Hepatocyte (in vitro differentiated cells): ENCODE data around the gene SLC1A3. TPM values are rescaled to one million over a fixed set of nuclear protein-coding genes. Genes with fewer than 3 reads are reported as not detected.
A peak's percentile ranks its signal among the peaks of the same experiment; 100 is the strongest.
"Not testable (repeated sequence)": the region's sequence is repeated elsewhere in the genome, so short reads cannot be mapped to it uniquely, and the experiment has no call there.

Experiments
- DNase-seq: peaks from one replicate; pipeline ENCODE4 v3.0.0-alpha.2; 2016; ENCODE audit warnings: low spot score
- H2AFZ ChIP-seq: fragments of 200-600 bp; sonication (generic); 2 replicates; pipeline ENCODE4 v1.6.0; 2016; ENCODE audit warnings: antibody characterized with exemption, mild to moderate bottlenecking
- H3K27ac ChIP-seq: fragments of 200-600 bp; sonication (generic); 2 replicates; pipeline ENCODE4 v1.5.1; 2016; ENCODE audit warnings: mild to moderate bottlenecking
- H3K27me3 ChIP-seq: fragments of 200-600 bp; sonication (generic); 2 replicates; pipeline ENCODE4 v1.6.1; 2016
- H3K36me3 ChIP-seq: fragments of 200-600 bp; sonication (generic); replicated peaks from 2 replicates; pipeline ENCODE4 v1.5.1; 2016; ENCODE audit warnings: low read depth; ENCODE audit not compliant: insufficient read depth
- H3K4me1 ChIP-seq: fragments of 200-600 bp; sonication (generic); 2 replicates; pipeline ENCODE4 v1.5.1; 2016; ENCODE audit warnings: mild to moderate bottlenecking, moderate library complexity; ENCODE audit not compliant: insufficient read depth
- H3K4me2 ChIP-seq: fragments of 200-600 bp; sonication (generic); 2 replicates; pipeline ENCODE4 v1.6.0; 2016
- H3K4me3 ChIP-seq: fragments of 200-600 bp; sonication (generic); 2 replicates; pipeline ENCODE4 v1.5.1; 2016; ENCODE audit warnings: mild to moderate bottlenecking
- H3K79me2 ChIP-seq: fragments of 200-600 bp; sonication (generic); 2 replicates; pipeline ENCODE4 v1.6.0; 2017; ENCODE audit warnings: mild to moderate bottlenecking
- H3K9me2 ChIP-seq: fragments of 200-600 bp; sonication (generic); replicated peaks from 2 replicates; pipeline ENCODE4 v1.6.0; 2017; ENCODE audit warnings: mild to moderate bottlenecking; ENCODE audit not compliant: insufficient read depth
- H3K9me3 ChIP-seq: fragments of 200-600 bp; sonication (generic); 2 replicates; pipeline ENCODE4 v1.5.1; 2016; ENCODE audit warnings: low read depth, mild to moderate bottlenecking
- H4K20me1 ChIP-seq: fragments of 200-600 bp; sonication (generic); 2 replicates; pipeline ENCODE4 v1.6.0; 2016; ENCODE audit warnings: mild to moderate bottlenecking; ENCODE audit not compliant: insufficient read depth, poor library complexity, severe bottlenecking
- EZH2 ChIP-seq: fragments of 200-600 bp; sonication (generic); IDR thresholded peaks from 2 replicates; pipeline ENCODE4 v1.6.1; 2016; ENCODE audit warnings: antibody characterized with exemption, mild to moderate bottlenecking, borderline replicate concordance
- EZH2phosphoT487 ChIP-seq: fragments of 200-600 bp; sonication (generic); IDR thresholded peaks from one replicate; pipeline ENCODE4 v1.6.1; 2018; ENCODE audit warnings: antibody characterized with exemption, mild to moderate bottlenecking, low read depth, moderate library complexity; ENCODE audit not compliant: unreplicated experiment, severe bottlenecking
- WGBS: methylation state at CpG from one replicate; pipeline ENCODE4 v1.1.6; 2016; ENCODE audit warnings: low lambda C conversion rate; ENCODE audit errors: missing lambda C conversion rate; 5-methylcytosine and 5-hydroxymethylcytosine counted together
- polyA plus RNA-seq: library from polyadenylated mRNA; unstranded; fragments of >200 nt; fragmentation: Nextera tagmentation; extraction: Ambion mirVana; gene quantifications from 2 replicates; pipeline ENCODE4 v1.2.1, GENCODE V29; 2016
- total RNA-seq: library from RNA; depleted of rRNA; stranded (reverse); fragments of >200 nt; gene quantifications from 2 replicates; pipeline ENCODE4 v1.2.3, GENCODE V29; 2014
- TF ChIP-seq, protein P1 (sequence below): fragments of 200-600 bp; sonication (generic); IDR thresholded peaks from 2 replicates; pipeline ENCODE4 v1.5.1; 2016; ENCODE audit warnings: antibody characterized with exemption, mild to moderate bottlenecking; ENCODE audit not compliant: poor library complexity

Gene SLC1A3
- total and polyA plus RNA-seq, 2 experiments from 2014 or later = 32.3 to 42.3 TPM

DNA sequence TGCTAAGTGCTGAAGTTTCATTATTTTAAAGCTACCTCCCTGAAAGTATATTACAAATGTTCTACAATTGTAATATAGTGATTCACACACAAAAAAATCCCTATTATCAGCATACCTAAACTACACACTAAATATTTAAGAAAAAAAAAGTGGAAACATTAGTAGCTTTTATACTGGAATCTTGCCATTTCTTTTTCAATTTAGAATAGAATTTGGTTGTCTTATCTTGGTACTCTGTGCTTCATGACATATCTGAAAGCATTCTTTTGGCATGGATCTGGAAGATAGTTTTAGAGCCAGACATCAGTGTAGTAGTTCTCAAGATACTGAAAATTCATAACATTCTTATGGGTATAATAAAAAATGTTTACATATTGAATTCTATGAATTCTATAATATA lies 35.0 kb downstream of the SLC1A3 start:
- Histone ChIP-seq H3K4me1 (peaks cover 30% of the 10 kb centered on the region), H3K9me2 (no peaks in the 10 kb centered on the region), H3K4me2 (no peak overlapping the region), H4K20me1 (no peaks in the 10 kb centered on the region), H3K4me3 (no peak overlapping the region), H3K27ac (no peak overlapping the region), H2AFZ (no peak overlapping the region), H3K27me3 (no peaks in the 10 kb centered on the region), H3K36me3 (no peaks in the 10 kb centered on the region), H3K79me2 (no peaks in the 10 kb centered on the region), H3K9me3 (no peaks in the 10 kb centered on the region)
- DNase-seq = no peak
- TF ChIP-seq EZH2 = no peak
- TF ChIP-seq, protein P1, sequence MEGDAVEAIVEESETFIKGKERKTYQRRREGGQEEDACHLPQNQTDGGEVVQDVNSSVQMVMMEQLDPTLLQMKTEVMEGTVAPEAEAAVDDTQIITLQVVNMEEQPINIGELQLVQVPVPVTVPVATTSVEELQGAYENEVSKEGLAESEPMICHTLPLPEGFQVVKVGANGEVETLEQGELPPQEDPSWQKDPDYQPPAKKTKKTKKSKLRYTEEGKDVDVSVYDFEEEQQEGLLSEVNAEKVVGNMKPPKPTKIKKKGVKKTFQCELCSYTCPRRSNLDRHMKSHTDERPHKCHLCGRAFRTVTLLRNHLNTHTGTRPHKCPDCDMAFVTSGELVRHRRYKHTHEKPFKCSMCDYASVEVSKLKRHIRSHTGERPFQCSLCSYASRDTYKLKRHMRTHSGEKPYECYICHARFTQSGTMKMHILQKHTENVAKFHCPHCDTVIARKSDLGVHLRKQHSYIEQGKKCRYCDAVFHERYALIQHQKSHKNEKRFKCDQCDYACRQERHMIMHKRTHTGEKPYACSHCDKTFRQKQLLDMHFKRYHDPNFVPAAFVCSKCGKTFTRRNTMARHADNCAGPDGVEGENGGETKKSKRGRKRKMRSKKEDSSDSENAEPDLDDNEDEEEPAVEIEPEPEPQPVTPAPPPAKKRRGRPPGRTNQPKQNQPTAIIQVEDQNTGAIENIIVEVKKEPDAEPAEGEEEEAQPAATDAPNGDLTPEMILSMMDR = no peak
- TF ChIP-seq EZH2phosphoT487 = no peak

DNA sequence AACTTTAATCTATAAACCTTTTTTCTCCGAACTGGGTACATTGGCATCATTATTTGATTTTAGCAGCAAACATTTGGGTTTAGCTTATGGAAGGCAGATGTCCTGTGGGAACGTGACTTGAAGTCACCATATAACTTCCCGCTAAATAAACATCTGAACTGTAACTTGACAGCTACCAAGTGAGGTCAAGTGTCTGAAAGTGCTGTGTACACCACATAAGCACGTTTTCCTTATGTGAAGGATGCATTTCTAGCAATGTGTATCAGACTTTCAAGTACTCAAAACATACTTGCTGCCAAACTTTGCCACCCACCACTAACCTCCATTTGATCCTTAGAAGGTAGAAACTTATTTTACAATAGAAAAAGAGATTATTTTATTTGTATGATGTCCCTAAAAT lies 35.7 kb downstream of the SLC1A3 start:
- Histone ChIP-seq H3K27me3 (no peaks in the 10 kb centered on the region), H3K4me1 (peaks cover 34% of the 10 kb centered on the region), H3K4me2 (no peak overlapping the region), H3K27ac (no peak overlapping the region), H3K79me2 (no peaks in the 10 kb centered on the region), H4K20me1 (no peaks in the 10 kb centered on the region), H2AFZ (no peak overlapping the region), H3K36me3 (no peaks in the 10 kb centered on the region), H3K9me3 (no peaks in the 10 kb centered on the region), H3K9me2 (no peaks in the 10 kb centered on the region), H3K4me3 (no peak overlapping the region)
- TF ChIP-seq EZH2phosphoT487 = no peak
- DNase-seq = no peak
- WGBS = 45% methylated on average over 4 of the region's 4 CpGs

DNA sequence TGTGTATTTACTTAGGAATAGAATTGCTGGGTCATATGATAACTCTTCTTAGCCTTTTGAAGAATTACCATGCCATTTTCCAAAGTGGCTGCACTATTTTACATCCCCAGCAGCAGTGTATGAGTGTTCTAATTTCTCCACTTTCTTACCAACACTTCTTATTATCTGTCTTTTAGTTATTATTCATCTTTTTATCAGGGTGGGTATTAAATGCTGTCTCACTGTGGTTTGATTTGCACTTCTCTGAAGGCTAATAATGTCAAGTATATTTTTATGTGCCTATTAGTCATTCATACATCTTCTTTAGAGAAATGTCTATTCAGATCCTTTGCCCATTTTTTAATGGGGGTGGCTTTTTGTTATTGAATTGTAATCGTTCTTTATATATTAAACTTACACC lies 36.8 kb downstream of the SLC1A3 start:
- H3K36me3 ChIP-seq = no peaks in the 10 kb centered on the region
- H3K4me3 ChIP-seq = no peak overlapping the region
- no peak overlapping the region for H3K4me2 ChIP-seq
- H3K4me1 ChIP-seq = peaks cover 34% of the 10 kb centered on the region
- no peaks in the 10 kb centered on the region for H4K20me1 ChIP-seq
- no peak for TF ChIP-seq EZH2phosphoT487
- TF ChIP-seq, protein P1 = no peak
- TF ChIP-seq EZH2 = no peak
- no peak for DNase-seq
- no peaks in the 10 kb centered on the region for H3K9me3 ChIP-seq
- WGBS = 80% methylated on average over 1 of the region's 1 CpG
- H3K27me3 ChIP-seq = no peaks in the 10 kb centered on the region
- no peaks in the 10 kb centered on the region for H3K79me2 ChIP-seq
- H3K27ac ChIP-seq = no peak overlapping the region
- H2AFZ ChIP-seq = no peak overlapping the region
- no peaks in the 10 kb centered on the region for H3K9me2 ChIP-seq

DNA sequence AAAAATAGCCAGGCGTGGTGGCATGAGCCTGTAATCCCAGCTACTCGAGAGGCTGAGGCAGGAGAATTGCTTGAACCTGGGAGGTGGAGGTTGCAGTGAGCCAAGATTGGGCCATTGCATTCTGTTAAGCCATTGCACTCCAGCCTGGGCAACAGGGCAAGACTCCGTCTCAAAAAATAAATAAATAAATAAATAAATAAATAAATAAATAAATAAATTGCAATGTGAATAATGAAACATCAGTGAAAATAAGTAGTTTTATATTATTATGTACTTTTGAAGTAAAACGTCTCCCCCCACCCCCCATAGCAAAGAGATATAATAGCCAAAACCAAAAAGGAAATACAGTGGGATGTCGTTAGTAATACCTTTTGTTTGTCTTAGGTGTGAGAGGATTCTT lies 37.4 kb downstream of the SLC1A3 start:
- H3K27me3 ChIP-seq, H3K79me2 ChIP-seq, H3K9me3 ChIP-seq, H3K9me2 ChIP-seq, H3K4me3 ChIP-seq, H3K27ac ChIP-seq, H2AFZ ChIP-seq, DNase-seq, H3K36me3 ChIP-seq, H4K20me1 ChIP-seq, H3K4me2 ChIP-seq: not testable (repeated sequence)
- WGBS = 84% methylated on average over 5 of the region's 5 CpGs
- peaks cover 27% of the 10 kb centered on the region for H3K4me1 ChIP-seq

DNA sequence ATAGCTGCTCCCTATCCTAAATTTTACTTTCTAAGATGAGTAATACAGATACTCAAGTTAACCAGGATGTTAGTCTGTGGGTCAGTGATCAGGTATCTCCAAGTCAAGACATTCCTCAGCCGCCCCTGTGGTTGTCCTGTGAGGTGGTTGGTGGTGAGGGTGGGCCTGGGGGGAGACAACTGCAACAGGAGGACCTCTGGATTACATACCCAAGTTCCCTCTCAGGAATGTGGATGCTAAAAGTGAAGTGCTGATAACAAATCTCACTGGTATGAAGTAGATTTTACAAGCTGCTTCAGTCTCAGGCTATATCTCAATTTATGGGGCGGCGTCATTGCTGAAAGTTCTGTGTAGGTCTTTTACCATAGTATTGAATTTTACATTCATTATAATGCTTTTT lies 38.3 kb downstream of the SLC1A3 start:
- Histone ChIP-seq H3K27me3 (no peaks in the 10 kb centered on the region), H3K4me1 (peaks cover 26% of the 10 kb centered on the region), H3K9me2 (no peaks in the 10 kb centered on the region), H3K9me3 (no peaks in the 10 kb centered on the region), H3K36me3 (no peaks in the 10 kb centered on the region), H4K20me1 (no peaks in the 10 kb centered on the region), H3K4me3 (no peak overlapping the region), H3K27ac (peak overlapping the region; percentile 3), H3K4me2 (peak overlapping the region; percentile 6), H3K79me2 (no peaks in the 10 kb centered on the region), H2AFZ (no peak overlapping the region)
- TF ChIP-seq EZH2phosphoT487 = no peak
- TF ChIP-seq EZH2 = no peak
- TF ChIP-seq, protein P1 = no peak
- 31% methylated on average over 3 of the region's 3 CpGs for WGBS
- no peak for DNase-seq
